ENCODE measurements around the gene IFI30.

GRCh38 chr19:18226956-18227780 lies 53.6 kb downstream of the IFI30 start:
- TF ChIP-seq CTCF (IDR thresholded peaks at IDR 0.05) (no peak), POLR2AphosphoS5 (IDR thresholded peaks at IDR 0.05) (no peak), POLR2A (IDR thresholded peaks at IDR 0.05) (no peak), EP300 (IDR thresholded peaks at IDR 0.05) (no peak)

Measured in suprapubic skin (tissue), 4 donors.